GM18861 (cell line): Measurements from ENCODE around the gene HEG1.

Experiments used
- ATAC-seq: cut with Tn5 transposase; IDR thresholded peaks from one replicate; pipeline ENCODE4 v1.9.1; 2021; ENCODE audit not compliant: unreplicated experiment

Gene HEG1

GRCh38 chr3:125023833-125024555, 31.8 kb downstream of the HEG1 start:
- ATAC-seq, result no peak

DNA sequence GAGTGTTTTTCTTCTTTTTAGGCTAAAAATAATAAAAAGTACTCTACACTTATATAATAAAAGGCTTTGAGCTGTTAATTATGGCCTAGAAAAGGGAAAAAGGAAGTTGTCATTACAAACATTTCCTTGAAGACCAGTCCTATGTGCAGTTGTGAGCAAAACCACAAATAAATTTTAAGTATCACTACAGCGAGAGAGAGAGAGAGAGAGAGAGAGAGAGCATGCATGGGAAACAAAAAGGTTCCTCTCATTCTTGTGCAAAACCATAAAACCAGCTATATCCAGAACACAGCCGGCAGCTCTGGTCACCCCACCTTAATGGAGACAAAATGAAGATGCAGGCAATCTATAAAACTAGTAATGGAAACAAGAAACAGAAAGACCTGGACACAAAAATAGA, 33.6 kb downstream of the HEG1 start:
- ATAC-seq, result no peak

GRCh38 chr3:125019271-125019670, 36.5 kb downstream of the HEG1 start:
- ATAC-seq, result no peak

DNA sequence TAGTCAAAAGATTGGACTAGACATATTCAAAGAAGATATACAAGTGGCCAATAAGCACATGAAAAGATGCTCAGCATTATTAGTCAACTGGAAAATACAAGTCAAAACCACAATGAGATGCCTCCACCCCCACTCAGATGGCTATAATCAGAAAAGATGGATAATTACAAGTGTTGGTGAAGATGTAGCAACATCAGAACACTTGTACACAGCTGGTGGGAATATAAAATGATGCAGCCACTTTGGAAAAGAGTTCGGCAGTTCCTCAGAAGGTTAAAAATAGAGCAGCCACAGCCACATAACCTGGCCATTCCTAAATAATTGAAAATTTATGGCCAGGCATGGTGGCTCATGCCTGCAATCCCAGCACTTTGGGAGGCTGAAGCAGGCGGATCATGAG, 38.4 kb downstream of the HEG1 start:
- ATAC-seq, result no peak

DNA sequence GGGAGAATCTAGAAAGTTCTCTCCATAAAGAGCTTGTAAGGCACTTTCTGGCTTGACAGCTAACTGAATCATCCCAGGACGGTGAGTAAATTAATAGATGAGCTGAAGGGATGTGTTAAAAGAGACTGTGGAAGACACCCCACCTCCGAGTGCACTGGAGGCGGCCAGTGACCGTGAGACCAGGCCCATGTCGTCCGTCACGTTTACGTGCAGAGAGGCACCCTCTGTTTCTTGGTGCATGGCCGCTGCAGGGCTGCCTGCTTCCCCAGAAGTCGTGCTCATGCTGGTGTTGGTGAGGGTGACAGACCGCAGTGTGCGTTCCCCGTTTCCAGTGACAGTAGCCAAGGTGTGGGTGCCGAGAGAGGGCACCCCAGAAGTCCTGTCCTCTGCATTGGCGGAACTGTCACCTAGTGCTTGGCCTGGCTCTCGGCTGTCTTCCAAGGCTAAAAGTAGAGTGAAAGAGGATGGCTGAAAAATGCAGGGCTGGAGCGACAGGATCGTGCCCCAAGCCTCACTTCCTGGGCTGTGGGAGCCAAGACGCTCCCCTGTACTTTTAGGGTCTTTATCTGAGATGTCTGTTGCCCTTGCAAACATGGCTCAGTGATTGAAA, 41.1 kb downstream of the HEG1 start:
- ATAC-seq, result no peak

- no peak for ATAC-seq
Observed at GRCh38 chr3:125013095-125013494, 42.7 kb downstream of the HEG1 start.

DNA sequence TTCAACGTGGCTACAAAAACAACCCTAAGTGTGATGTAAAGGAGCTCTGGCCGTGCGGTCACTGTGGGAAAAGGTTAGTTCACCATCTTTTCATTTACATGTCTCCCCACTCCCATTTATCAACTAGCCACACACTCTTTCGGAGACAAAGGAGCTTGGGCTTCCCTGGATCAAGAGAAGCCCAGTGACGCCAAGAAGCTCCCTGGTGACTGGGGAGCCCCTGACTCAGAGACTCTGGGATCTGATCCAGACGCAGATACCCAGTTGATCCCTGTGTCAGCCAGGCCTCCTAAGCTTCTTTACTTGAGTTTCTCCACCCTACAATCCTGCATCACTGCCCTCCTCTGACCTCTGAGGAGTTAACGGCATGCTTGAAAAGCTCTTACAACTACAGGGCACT, 43.9 kb downstream of the HEG1 start:
- ATAC-seq, result no peak

- no peak for ATAC-seq
Observed at GRCh38 chr3:125010393-125010792, 45.4 kb downstream of the HEG1 start.

- no peak for ATAC-seq
Observed at GRCh38 chr3:125008766-125009165, 47.0 kb downstream of the HEG1 start.

GRCh38 chr3:125006291-125006731, 49.5 kb downstream of the HEG1 start:
- no peak for ATAC-seq

DNA sequence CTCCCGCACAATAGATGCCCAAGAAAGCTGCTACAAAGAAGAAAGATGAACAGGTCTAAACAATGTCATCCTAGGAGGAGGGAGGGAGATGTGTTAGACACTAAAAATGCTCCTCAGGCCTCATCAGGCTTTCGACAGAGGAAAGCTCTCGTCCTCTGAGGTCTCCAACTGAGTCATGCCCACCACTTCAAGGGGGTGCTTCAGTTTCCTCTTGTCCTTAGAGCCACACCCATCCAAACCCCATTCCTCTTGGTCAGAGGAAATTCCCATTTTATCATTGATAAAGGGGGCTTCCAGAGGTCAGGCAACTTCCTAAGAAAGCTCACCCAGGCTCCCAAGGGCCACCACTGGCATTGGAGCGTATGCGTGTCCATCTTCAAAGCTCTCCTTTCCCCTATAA, 50.1 kb downstream of the HEG1 start:
- ATAC-seq, result no peak

- no peak for ATAC-seq
Observed at GRCh38 chr3:125005222-125005621, 50.6 kb downstream of the HEG1 start.

GRCh38 chr3:125003859-125004595, 51.8 kb downstream of the HEG1 start:
- no peak for ATAC-seq

- ATAC-seq, result no peak
Observed at GRCh38 chr3:125003369-125003853, 52.4 kb downstream of the HEG1 start.

DNA sequence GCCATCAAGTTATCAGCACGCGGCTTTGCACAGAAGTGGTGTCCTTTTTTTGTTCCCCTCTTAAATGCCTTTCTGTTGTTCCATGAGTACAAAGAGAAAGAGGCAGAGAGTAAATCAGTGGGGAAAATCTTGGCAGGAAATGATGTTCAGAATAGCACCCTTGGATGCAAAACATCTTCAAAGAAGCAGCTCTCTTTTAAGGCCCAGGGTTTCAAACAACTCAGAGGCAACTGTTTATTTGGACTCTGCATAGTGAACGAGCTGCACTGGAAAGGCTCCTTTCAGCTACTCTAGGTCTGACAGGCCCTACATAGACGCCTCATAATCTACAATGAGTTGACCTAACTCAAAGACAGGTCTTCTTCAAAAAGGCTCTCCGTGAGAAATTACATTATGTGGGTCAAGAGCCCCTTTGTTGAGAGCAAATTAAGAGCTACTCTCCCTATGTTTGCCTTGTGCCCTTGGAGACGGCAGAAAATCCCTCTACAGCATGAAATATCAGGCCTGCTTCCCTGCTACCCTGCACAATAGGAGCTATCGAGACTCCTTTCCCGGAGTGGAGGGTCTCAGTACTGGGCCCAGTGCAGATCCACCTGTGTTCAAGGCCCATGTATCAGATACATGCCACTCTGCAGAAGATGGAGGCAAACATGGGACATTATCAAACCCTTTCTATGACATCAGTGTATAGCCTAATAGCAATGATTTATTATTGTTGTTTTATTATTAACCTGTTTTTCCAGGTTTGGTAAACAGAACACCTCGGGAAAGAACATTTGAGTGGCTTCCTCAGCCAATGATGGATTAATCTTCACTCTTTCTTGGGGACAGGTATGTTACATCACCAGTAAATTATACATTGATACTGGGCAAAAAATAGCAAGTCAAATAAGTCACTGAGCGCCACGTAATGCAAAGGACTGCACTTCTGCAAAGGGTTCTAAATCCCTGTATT, 53.1 kb downstream of the HEG1 start:
- no peak for ATAC-seq

DNA sequence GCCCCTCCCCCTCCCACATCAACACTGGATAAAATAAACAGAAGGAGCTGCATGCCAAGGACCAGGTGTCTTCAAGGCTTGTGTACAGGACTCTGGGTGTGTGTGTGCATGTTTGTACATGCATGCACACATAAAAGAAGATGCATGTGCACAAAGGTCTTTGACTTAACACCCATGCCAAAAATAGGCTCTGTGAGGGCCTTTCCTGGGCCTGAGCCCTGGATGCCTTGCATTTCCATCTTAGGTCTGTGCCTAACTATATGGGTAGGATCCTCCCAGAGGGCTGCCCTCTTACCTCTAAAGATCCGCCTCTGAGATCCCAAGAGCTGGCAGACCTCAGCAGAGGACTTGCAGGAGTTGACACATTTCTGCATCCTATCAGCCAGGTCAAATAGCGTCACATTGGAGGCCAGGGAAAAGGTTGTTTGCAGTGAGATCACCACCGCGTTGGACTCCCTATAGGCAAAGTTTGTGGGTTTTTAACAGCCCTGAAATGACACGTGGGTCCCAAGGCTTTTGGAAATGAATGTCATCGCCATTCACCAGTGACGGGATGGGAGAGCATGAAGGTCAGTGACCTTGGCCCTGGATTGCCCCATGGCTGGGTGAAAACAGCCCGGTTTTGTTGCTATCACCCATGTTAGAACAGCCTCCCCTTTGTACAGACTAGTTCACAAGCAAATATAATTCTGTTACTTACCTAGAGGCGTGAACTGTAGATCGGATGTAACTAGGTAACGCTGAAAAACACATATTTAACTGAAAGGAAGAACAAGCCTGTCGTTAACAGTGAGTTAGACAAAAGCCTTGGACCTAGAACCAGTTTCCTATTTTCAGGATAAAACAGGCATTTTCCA, 54.0 kb downstream of the HEG1 start:
- ATAC-seq, result no peak

DNA sequence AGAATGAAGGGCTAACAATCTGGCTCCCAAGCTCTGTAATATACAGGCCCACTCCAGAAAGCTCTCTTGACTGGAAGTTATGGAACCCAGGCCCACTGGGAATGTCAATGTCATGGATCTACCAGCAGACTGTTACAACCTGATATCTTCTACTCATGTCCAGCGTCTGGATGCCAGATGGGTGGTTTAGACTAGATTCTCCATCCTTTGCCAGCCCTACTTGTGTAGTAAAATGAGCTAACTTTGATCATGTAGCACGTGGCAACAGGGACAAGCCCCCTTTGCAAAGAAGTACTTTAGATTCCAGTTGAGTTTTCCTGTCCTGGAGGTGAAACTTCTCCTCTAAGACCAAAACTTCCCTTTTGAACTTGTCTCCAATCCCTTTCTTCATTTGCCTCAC, 55.1 kb downstream of the HEG1 start:
- no peak for ATAC-seq

GRCh38 chr3:124999897-125000435, 55.8 kb downstream of the HEG1 start:
- ATAC-seq, result no peak

- ATAC-seq, result no peak
Observed at GRCh38 chr3:124999317-124999716, 56.5 kb downstream of the HEG1 start.

- ATAC-seq, result no peak
Observed at GRCh38 chr3:124998247-124998630, 57.6 kb downstream of the HEG1 start.
